HEK293 (cell line): ENCODE data around the gene HMGN1.

Experiments
- CTCF ChIP-seq: fragments of 450-650 bp; formaldehyde crosslinking; IDR thresholded peaks from 2 replicates; pipeline ENCODE4 v1.5.1; 2016; ENCODE audit warnings: missing biosample characterization, missing genetic modification characterization
- ELK4 ChIP-seq: IDR thresholded peaks from 2 replicates; pipeline ENCODE4 v1.6.1; 2011; ENCODE audit warnings: mild to moderate bottlenecking, low read depth, low read length, borderline replicate concordance
- INSM2 ChIP-seq: fragments of 450-650 bp; formaldehyde crosslinking; IDR thresholded peaks from 2 replicates; pipeline ENCODE4 v1.5.1; 2016; ENCODE audit warnings: missing biosample characterization, missing genetic modification characterization
- MEIS1 ChIP-seq: sonication (generic); formaldehyde crosslinking; IDR thresholded peaks from 2 replicates; pipeline ENCODE4 v1.8.1; 2022; ENCODE audit warnings: missing genetic modification reagents, mild to moderate bottlenecking, borderline replicate concordance
- REST ChIP-seq: fragments of 450-650 bp; formaldehyde crosslinking; IDR thresholded peaks from 2 replicates; pipeline ENCODE4 v1.5.1; 2016; ENCODE audit warnings: missing biosample characterization, missing genetic modification characterization
- SP3 ChIP-seq: fragments of 450-650 bp; formaldehyde crosslinking; IDR thresholded peaks from 2 replicates; pipeline ENCODE4 v1.5.1; 2016; ENCODE audit warnings: missing biosample characterization, missing genetic modification characterization
- TCF7L2 ChIP-seq: IDR thresholded peaks from 2 replicates; pipeline ENCODE4 v1.6.1; 2011; ENCODE audit warnings: low read depth, mild to moderate bottlenecking, inconsistent platforms, low read length, moderate library complexity, borderline replicate concordance
- ZBTB10 ChIP-seq: fragments of 450-650 bp; formaldehyde crosslinking; IDR thresholded peaks from 2 replicates; pipeline ENCODE4 v1.5.1; 2016; ENCODE audit warnings: missing biosample characterization, missing genetic modification characterization
- ZBTB17 ChIP-seq: fragments of 450-650 bp; formaldehyde crosslinking; IDR thresholded peaks from 2 replicates; pipeline ENCODE4 v1.5.1; 2016; ENCODE audit warnings: missing biosample characterization, missing genetic modification characterization
- ZBTB20 ChIP-seq: fragments of 450-650 bp; formaldehyde crosslinking; IDR thresholded peaks from 2 replicates; pipeline ENCODE4 v1.5.1; 2016; ENCODE audit warnings: missing biosample characterization, missing genetic modification characterization
- ZBTB7A ChIP-seq: fragments of 450-650 bp; formaldehyde crosslinking; IDR thresholded peaks from 2 replicates; pipeline ENCODE4 v1.5.1; 2016; ENCODE audit warnings: low read depth, missing biosample characterization, missing genetic modification characterization
- ZBTB8A ChIP-seq: fragments of 450-650 bp; formaldehyde crosslinking; IDR thresholded peaks from 2 replicates; pipeline ENCODE4 v1.5.1; 2016; ENCODE audit warnings: missing biosample characterization, missing genetic modification characterization
- ZEB2 ChIP-seq: fragments of 450-650 bp; formaldehyde crosslinking; IDR thresholded peaks from 2 replicates; pipeline ENCODE4 v1.5.1; 2016; ENCODE audit warnings: missing biosample characterization, missing genetic modification characterization
- ZNF10 ChIP-seq: fragments of 450-650 bp; formaldehyde crosslinking; IDR thresholded peaks from 2 replicates; pipeline ENCODE4 v1.5.1; 2017; ENCODE audit warnings: missing biosample characterization, missing genetic modification characterization
- ZNF112 ChIP-seq: fragments of 450-650 bp; formaldehyde crosslinking; IDR thresholded peaks from 2 replicates; pipeline ENCODE4 v1.5.0; 2017; ENCODE audit warnings: missing biosample characterization, missing genetic modification characterization
- ZNF133 ChIP-seq: fragments of 450-650 bp; formaldehyde crosslinking; IDR thresholded peaks from 2 replicates; pipeline ENCODE4 v1.5.1; 2016; ENCODE audit warnings: missing biosample characterization, missing genetic modification characterization
- ZNF24 ChIP-seq: fragments of 450-650 bp; formaldehyde crosslinking; IDR thresholded peaks from 2 replicates; pipeline ENCODE4 v1.5.1; 2016; ENCODE audit warnings: missing biosample characterization, missing genetic modification characterization
- ZNF324 ChIP-seq: fragments of 450-650 bp; formaldehyde crosslinking; IDR thresholded peaks from 2 replicates; pipeline ENCODE4 v1.5.1; 2016; ENCODE audit warnings: missing biosample characterization, missing genetic modification characterization
- ZNF394 ChIP-seq: fragments of 450-650 bp; formaldehyde crosslinking; IDR thresholded peaks from 2 replicates; pipeline ENCODE4 v1.5.1; 2016; ENCODE audit warnings: missing biosample characterization, missing genetic modification characterization, mild to moderate bottlenecking, moderate library complexity, borderline replicate concordance
- ZNF423 ChIP-seq: fragments of 450-650 bp; formaldehyde crosslinking; IDR thresholded peaks from 2 replicates; pipeline ENCODE4 v1.5.1; 2016; ENCODE audit warnings: missing biosample characterization, missing genetic modification characterization
- ZNF510 ChIP-seq: fragments of 450-650 bp; formaldehyde crosslinking; IDR thresholded peaks from 2 replicates; pipeline ENCODE4 v1.5.1; 2018; ENCODE audit warnings: mild to moderate bottlenecking, missing genetic modification characterization, missing biosample characterization; ENCODE audit not compliant: insufficient replicate concordance
- ZNF529 ChIP-seq: fragments of 450-650 bp; formaldehyde crosslinking; IDR thresholded peaks from 2 replicates; pipeline ENCODE4 v1.5.1; 2017; ENCODE audit warnings: missing genetic modification characterization, missing biosample characterization; ENCODE audit not compliant: insufficient replicate concordance
- ZNF561 ChIP-seq: fragments of 450-650 bp; IDR thresholded peaks from 2 replicates; pipeline ENCODE4 v1.5.1; 2018; ENCODE audit warnings: missing biosample characterization, missing genetic modification characterization, borderline replicate concordance
- ZNF654 ChIP-seq: fragments of 450-650 bp; formaldehyde crosslinking; IDR thresholded peaks from 2 replicates; pipeline ENCODE4 v1.5.1; 2016; ENCODE audit warnings: low read depth, missing biosample characterization, missing genetic modification characterization
- ZNF664 ChIP-seq: fragments of 450-650 bp; formaldehyde crosslinking; IDR thresholded peaks from 2 replicates; pipeline ENCODE4 v1.5.1; 2016; ENCODE audit warnings: missing biosample characterization, missing genetic modification characterization
- ZNF747 ChIP-seq: fragments of 450-650 bp; formaldehyde crosslinking; IDR thresholded peaks from 2 replicates; pipeline ENCODE4 v1.5.1; 2016; ENCODE audit warnings: missing biosample characterization, missing genetic modification characterization
- ZSCAN5A ChIP-seq: fragments of 450-650 bp; formaldehyde crosslinking; IDR thresholded peaks from 2 replicates; pipeline ENCODE4 v1.5.1; 2016; ENCODE audit warnings: missing biosample characterization, missing genetic modification characterization

Gene HMGN1

GRCh38 chr21:39388038-39388810 lies 39.3 kb upstream of the HMGN1 start (continued):
- 0 out of 2 replicates have a peak, but pooled peaks have one; percentile 4 for TF ChIP-seq REST (tag by site-specific recombination)
- TF ChIP-seq ELK4: no peak
- peak; percentile 92 for TF ChIP-seq ZNF324 (tag by site-specific recombination)
- TF ChIP-seq ZNF394: peak; percentile 74; the same call in 1 of the 2 replicates
- peak; percentile 77 for TF ChIP-seq ZBTB8A (tag by site-specific recombination)
- peak; percentile 98 for TF ChIP-seq CTCF
- 0 out of 2 replicates have a peak, but pooled peaks have one; percentile 34 for TF ChIP-seq ZNF10 (tag by site-specific recombination)
- peak; percentile 95 for TF ChIP-seq ZBTB17 (tag by site-specific recombination)
- peak; percentile 58; the same call in 1 of the 2 replicates for TF ChIP-seq ZBTB7A (tag by site-specific recombination)
- peak; percentile 77 for TF ChIP-seq ZEB2 (tag by site-specific recombination)
- TF ChIP-seq ZNF747 (tag by site-specific recombination): no peak
- peak; percentile 45; the same call in 1 of the 2 replicates for TF ChIP-seq ZBTB20 (tag by site-specific recombination)
- peak; percentile 25 for TF ChIP-seq ZNF510 (tag by site-specific recombination)
- peak; percentile 25; the same call in 1 of the 2 replicates for TF ChIP-seq SP3 (tag by site-specific recombination)
- TF ChIP-seq ZNF561 (tag by site-specific recombination): peak; percentile 66
- TF ChIP-seq INSM2 (tag by site-specific recombination): peak; percentile 56
- peak; percentile 3 for TF ChIP-seq ZNF529 (tag by site-specific recombination)
- peak; percentile 36; the same call in 1 of the 2 replicates for TF ChIP-seq ZNF24 (tag by site-specific recombination)
- TF ChIP-seq ZSCAN5A (tag by site-specific recombination): peak; percentile 92; the same call in 1 of the 2 replicates
- TF ChIP-seq ZNF133 (tag by site-specific recombination): no peak
- peak; percentile 70 for TF ChIP-seq ZNF654 (tag by site-specific recombination)
- TF ChIP-seq ZNF112 (tag by site-specific recombination): no peak
- no peak for TF ChIP-seq TCF7L2
- no peak for TF ChIP-seq ZNF664 (tag by site-specific recombination)
- TF ChIP-seq MEIS1 (CRISPR knock-in tag): no peak
- TF ChIP-seq ZNF423: peak; percentile 71; the same call in 1 of the 2 replicates
- peak; percentile 100 for TF ChIP-seq ZBTB10 (tag by site-specific recombination)
